DMS153 treated with DMSO at 0.1 percent for 48 hours (cell line): Measurements from ENCODE around the gene GGA1.

ENCODE experiments used
- DNase-seq: peaks from one replicate; lab custom pipeline; 2025; ENCODE audit not compliant: unreplicated experiment; lab: John Stamatoyannopoulos, UW

The GGA1 gene

DNA sequence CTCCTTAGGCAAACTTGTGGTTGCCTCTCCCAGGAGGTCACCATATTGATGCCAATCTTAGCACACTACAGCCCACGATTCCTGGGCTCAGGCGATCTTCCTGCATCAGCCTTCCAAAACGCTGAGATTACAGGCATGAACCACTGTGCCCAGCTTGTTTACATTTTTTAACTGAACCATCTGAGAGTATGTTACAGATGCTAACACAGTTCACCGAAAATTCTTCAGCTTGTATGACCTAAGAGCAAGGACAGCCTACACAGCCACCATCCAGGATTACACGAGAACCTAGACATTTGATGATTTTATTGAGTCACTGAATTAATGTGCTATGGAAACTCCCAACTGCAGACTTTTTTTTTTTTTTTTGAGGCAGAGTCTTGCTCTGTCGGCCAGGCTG lies 61.0 kb downstream of the GGA1 start:
- no peak for DNase-seq

DNA sequence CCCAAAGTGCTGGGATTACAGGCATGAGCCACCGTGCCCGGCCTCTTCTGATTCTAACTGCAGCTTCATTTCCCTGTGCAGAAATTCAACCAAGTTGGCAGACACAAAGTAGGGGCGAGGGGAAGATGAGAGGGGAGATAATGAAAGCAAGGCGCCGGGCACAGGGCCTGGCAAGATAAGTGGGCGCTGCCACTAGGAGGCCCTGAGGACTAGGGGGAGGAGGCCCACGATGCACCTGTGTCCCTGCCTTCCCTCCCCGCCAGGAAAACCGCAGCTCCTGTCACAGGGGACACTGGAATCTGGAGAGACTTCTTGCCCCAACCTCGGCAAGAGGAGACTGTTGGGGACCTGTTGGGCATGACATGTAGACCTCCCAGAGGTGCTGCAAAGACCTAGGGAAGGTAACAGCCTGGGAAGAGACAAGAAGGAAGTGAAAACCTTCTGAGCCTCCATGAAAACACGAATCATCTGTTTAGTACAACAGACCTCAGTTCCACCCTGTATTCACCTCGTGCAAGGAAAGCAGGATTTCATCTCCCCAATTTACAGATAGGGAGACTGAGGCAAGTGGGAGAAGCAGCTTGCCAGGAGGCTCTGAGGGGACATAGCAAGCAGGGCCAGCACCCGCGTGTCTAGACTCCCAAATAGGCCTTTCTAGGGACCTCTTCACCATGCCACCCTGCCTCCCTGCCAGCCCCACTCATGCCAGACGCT lies 63.7 kb downstream of the GGA1 start:
- DNase-seq: no peak

GRCh38 chr22:37672920-37673455 lies 64.4 kb downstream of the GGA1 start:
- no peak for DNase-seq

GRCh38 chr22:37674248-37674647 lies 65.6 kb downstream of the GGA1 start:
- DNase-seq: no peak

- DNase-seq: peak; percentile 45
These were observed 66.6 kb downstream of the GGA1 start, which contains the start of gene LGALS1 for GRCh38 chr22:37674951-37675929. Gene LGALS1, plus strand, starts transcription at chr22:37675636. Its CDS starts 67 bp downstream, at chr22:37675703.

DNA sequence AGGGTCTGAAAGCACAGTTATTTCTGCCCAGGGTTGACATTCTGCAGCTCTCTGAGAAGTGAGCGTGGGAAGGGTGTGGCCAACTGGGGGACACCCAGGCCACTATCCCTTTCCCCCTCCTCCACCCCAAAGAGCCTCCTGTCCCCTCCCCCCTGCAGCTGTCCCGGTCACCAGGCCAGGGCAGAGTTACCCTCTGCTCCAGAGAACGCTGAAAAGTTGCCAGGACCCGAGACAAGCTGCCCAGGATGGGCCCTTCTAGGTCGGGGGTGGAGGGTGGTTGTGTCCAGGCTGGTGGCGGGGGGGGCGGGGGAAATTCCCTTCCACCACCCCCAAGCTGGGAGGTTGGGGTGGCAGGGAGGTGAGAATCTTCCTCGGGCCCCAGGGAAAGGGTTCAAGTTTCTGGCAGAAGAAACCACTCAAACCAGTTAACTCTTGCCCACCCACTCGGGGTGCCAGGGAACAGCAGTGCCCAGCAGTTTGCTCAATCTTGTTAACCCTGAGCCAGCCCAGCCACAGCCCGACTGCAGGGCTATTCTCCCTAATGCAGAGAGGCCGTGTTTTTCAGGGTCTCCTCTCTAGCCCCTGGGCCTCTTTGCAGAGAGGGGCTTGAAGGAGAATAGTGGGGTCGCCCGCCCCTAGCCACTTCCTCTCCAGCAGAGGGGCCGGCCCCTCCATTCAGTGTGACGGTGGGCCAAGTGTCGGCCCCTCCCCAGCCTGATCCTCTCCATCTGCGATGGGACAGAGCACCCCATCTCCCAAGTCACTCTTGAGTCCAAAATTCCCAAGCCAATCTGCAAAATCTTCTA lies 67.5 kb downstream of the GGA1 start:
- DNase-seq: no peak

DNA sequence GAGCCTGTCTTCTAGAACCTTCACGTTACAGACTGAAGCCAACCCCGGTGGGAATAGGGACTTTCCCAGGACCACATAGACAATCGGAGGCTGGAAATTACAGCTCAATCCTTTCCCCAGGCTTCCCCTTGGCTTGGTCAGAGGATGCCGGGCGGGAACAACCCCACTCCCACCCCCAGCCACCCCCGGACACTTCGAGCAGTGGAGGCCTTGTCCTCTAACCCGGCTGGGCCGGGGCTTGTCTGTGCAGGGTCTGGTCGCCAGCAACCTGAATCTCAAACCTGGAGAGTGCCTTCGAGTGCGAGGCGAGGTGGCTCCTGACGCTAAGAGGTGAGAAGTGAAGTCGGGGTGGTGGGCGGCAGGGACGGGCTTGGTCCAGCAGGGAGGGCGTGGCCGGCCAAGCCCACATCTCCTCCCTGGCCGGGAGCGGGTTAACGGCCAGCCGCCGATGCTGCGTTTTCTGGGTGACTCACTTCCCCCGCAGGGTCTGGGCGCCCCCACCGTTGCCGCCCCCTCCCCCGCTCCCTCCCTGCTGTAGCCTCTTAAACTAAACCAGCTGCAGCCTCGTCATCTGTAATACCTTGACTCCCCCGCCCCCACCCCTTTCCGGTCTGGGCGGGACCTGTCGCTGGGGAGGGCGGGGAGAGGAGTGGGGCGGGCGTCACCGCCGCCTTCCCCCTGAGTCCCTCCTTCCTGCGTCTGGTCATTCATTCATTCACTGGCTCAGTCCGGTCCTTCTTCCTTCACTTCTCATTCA lies 68.3 kb downstream of the GGA1 start:
- peak; percentile 66 for DNase-seq

DNA sequence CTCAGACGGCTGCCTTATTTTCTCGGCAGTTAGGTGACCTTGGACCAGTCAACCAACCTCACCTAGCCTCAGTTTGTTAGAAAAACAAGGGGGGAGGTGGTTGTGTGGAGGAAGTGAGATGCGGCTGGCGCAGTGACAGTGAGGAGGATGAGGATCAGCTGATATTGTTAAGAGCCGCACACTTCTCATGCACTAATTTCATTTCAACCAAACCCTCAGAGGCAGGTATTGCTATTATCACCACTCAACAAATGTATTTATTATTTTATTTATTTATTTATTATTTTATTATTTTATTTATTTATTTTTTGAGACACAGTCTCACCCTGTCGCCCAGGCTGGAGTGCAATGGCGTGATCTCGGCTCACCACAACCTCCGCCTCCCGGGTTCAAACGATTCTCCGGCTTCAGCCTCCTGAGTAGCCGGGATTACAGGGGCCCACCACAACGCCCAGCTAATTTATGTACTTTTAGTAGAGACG lies 68.9 kb downstream of the GGA1 start:
- DNase-seq: no peak

- DNase-seq: no peak
These were observed 69.7 kb downstream of the GGA1 start for GRCh38 chr22:37678372-37678771.

GRCh38 chr22:37679670-37680069 lies 71.0 kb downstream of the GGA1 start:
- no peak for DNase-seq

DNA sequence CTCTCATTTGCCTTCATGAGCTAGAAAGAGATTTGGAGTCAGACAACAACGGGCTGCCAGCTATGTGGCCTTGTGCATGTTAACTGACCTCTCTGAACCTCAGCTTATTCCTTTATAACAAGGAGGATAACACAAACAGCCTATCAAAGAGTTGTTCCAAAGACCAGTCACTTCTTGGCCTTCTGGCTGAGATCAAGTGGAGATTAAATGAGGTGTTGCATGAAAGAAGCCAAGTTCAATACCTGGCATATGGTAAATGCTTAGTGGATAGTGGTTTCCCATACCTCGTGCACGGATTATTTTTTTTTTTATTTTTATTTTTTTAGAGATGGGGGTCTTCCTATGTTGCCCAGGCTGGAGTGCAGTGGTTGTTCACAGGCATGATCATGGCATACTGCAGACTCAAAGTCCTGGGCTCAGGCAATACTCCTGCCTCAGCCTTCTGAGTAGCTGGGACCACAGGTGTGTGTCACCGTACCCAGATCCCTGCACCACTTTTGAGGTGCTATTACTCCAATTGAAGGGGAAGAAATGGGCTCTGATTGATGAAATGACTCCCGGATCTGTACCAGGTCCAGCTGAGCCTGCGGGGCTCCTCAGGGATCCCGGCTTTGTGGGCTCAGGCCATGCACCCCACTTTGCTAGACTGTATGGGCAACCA lies 71.7 kb downstream of the GGA1 start:
- DNase-seq: no peak

DNA sequence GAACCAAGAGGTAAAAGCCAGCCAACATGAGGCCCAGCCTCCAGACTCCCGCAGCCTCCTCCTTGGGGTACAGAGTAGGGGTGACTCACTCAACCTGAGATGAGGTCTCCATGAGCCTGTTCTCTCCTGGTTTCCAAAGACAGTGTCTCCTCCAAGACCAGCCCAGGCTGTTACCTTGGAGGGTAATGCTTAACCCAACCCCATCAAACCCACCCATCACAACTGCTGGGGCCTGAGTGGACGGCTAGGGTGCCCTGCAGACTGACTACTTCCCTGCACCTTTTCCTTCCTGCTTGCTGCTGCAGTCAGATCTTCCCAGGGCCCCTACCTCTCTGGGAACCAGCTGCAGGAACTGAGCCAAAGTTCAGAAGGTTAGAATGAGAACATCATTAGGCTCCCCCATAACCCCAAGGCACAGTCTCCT lies 72.4 kb downstream of the GGA1 start:
- no peak for DNase-seq

DNA sequence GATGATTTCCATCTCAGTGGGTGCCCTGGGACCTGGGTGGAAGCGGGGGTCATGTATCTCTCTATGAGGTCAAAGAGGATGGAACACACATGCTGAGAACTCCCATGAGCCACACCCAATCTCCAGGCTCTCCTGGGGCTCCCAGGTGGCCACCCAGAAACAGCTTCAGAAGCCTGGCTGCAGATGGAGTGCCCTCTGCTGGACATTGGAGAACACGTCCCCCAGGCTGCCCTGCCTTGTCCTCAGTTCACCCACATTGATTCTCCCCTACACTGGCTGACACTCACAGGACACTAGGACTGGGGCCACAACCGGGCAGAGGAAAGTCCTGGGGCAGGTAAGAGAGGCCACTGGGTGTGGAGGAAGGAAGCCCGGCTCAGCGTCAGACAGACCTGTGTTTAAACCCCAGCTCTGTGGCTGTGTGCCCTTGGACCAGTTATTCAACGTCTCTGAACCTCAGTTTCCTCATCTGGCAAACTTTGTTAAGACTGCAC lies 73.0 kb downstream of the GGA1 start:
- peak; percentile 44 for DNase-seq
